Measurements from ENCODE around the gene CSH1. TPM values are rescaled to one million over a fixed set of nuclear protein-coding genes. Genes with fewer than 3 reads are reported as not detected.

Gene CSH1
- total and polyA plus RNA-seq, 2 experiments from 2014 or later, result 0.68 TPM; not detected in 1

DNA sequence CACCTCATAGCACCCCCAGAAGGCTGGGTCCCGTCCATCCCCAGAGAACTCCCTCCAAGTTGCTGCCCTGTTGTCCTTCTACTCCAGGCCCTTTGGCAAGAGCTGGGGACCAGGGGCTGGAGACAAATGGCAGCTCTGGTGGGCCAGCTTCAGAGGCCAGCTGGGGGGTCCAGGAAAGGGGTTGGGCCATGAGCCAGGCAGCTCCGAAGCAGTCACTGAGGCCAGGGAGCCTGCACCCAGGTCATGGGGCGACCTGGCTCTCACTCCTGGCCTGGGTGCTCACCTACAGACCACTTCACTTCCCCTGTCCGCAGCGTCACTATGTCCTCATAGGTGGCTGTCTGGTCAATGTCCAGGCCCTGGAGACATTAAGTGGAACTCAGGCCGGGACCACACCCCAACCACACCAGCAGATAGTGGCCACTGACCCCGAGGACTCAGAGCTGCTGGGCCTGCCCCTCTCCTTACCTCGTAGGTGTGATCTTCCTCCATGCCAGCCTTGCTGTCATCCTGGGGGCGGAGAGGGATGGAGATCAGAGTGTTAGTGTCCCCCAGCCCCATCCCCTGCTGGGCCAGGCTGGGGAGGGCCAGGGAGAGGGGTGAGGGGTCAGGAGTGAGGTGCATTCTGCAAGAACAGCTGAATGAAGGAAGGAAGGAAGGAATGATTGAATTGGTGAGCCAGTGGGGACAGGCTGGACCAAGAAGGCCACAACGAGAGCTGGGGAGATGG lies 32.8 kb upstream of the CSH1 start:
- H3K79me2 ChIP-seq (replicated peaks; ENCODE audit: insufficient read depth), result no peaks in the 10 kb centered on the region
- DNase-seq (ENCODE audit: low spot score) (no peak), ATAC-seq (no peak)
- Mint-ChIP-seq H3K4me1 (peaks cover 13% of the 10 kb centered on the region), H3K27ac (no peak overlapping the region), H3K36me3 (ENCODE audit: low read depth) (no peaks in the 10 kb centered on the region), H3K27me3 (ENCODE audit: insufficient read depth, low read depth, poor library complexity) (peaks cover 7% of the 10 kb centered on the region), H3K4me3 (no peak overlapping the region), H3K9me3 (no peaks in the 10 kb centered on the region)
- no peaks in the 10 kb centered on the region for H3K36me3 ChIP-seq (ENCODE audit: insufficient read depth)
- H3K27ac ChIP-seq (ENCODE audit: low read depth), result no peak overlapping the region
- H4K20me1 ChIP-seq (replicated peaks; ENCODE audit: insufficient read depth), result no peaks in the 10 kb centered on the region
- no peaks in the 10 kb centered on the region for H3K9me2 ChIP-seq (ENCODE audit: insufficient read depth)
- no peak overlapping the region for H3K4me3 ChIP-seq
- H2AFZ ChIP-seq, result no peak overlapping the region
- peaks cover 14% of the 10 kb centered on the region; the same call in 1 of the 2 replicates for H3K4me1 ChIP-seq (ENCODE audit: insufficient read depth)
- H3K4me2 ChIP-seq, result no peak overlapping the region
- no peaks in the 10 kb centered on the region for H3F3A ChIP-seq (replicated peaks; ENCODE audit: low read depth)
- H3K27me3 ChIP-seq (ENCODE audit: insufficient read depth), result no peaks in the 10 kb centered on the region
- no peak for TF ChIP-seq EZH2phosphoT487 (IDR thresholded peaks at IDR 0.05; ENCODE audit: unreplicated experiment)
- no peak for TF ChIP-seq ZNF114 (CRISPR knock-in tag; IDR thresholded peaks at IDR 0.05)
- TF ChIP-seq REST (IDR thresholded peaks at IDR 0.05; ENCODE audit: unreplicated experiment), result no peak
- TF ChIP-seq, protein P1, sequence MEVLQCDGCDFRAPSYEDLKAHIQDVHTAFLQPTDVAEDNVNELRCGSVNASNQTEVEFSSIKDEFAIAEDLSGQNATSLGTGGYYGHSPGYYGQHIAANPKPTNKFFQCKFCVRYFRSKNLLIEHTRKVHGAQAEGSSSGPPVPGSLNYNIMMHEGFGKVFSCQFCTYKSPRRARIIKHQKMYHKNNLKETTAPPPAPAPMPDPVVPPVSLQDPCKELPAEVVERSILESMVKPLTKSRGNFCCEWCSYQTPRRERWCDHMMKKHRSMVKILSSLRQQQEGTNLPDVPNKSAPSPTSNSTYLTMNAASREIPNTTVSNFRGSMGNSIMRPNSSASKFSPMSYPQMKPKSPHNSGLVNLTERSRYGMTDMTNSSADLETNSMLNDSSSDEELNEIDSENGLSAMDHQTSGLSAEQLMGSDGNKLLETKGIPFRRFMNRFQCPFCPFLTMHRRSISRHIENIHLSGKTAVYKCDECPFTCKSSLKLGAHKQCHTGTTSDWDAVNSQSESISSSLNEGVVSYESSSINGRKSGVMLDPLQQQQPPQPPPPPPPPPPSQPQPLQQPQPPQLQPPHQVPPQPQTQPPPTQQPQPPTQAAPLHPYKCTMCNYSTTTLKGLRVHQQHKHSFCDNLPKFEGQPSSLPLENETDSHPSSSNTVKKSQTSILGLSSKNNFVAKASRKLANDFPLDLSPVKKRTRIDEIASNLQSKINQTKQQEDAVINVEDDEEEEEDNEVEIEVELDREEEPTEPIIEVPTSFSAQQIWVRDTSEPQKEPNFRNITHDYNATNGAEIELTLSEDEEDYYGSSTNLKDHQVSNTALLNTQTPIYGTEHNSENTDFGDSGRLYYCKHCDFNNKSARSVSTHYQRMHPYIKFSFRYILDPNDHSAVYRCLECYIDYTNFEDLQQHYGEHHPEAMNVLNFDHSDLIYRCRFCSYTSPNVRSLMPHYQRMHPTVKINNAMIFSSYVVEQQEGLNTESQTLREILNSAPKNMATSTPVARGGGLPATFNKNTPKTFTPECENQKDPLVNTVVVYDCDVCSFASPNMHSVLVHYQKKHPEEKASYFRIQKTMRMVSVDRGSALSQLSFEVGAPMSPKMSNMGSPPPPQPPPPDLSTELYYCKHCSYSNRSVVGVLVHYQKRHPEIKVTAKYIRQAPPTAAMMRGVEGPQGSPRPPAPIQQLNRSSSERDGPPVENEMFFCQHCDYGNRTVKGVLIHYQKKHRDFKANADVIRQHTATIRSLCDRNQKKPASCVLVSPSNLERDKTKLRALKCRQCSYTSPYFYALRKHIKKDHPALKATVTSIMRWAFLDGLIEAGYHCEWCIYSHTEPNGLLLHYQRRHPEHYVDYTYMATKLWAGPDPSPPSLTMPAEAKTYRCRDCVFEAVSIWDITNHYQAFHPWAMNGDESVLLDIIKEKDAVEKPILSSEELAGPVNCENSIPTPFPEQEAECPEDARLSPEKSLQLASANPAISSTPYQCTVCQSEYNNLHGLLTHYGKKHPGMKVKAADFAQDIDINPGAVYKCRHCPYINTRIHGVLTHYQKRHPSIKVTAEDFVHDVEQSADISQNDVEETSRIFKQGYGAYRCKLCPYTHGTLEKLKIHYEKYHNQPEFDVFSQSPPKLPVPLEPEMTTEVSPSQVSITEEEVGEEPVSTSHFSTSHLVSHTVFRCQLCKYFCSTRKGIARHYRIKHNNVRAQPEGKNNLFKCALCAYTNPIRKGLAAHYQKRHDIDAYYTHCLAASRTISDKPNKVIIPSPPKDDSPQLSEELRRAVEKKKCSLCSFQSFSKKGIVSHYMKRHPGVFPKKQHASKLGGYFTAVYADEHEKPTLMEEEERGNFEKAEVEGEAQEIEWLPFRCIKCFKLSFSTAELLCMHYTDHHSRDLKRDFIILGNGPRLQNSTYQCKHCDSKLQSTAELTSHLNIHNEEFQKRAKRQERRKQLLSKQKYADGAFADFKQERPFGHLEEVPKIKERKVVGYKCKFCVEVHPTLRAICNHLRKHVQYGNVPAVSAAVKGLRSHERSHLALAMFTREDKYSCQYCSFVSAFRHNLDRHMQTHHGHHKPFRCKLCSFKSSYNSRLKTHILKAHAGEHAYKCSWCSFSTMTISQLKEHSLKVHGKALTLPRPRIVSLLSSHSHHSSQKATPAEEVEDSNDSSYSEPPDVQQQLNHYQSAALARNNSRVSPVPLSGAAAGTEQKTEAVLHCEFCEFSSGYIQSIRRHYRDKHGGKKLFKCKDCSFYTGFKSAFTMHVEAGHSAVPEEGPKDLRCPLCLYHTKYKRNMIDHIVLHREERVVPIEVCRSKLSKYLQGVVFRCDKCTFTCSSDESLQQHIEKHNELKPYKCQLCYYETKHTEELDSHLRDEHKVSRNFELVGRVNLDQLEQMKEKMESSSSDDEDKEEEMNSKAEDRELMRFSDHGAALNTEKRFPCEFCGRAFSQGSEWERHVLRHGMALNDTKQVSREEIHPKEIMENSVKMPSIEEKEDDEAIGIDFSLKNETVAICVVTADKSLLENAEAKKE (CRISPR knock-in tag; IDR thresholded peaks at IDR 0.05), result no peak
- TF ChIP-seq CTCF (conservative IDR thresholded peaks at IDR 0.05; ENCODE audit: low read depth in 2 of 2), result no peak
- no peak for TF ChIP-seq JUNB (IDR thresholded peaks at IDR 0.05; ENCODE audit: unreplicated experiment)
- TF ChIP-seq STAT1 (IDR thresholded peaks at IDR 0.05; ENCODE audit: unreplicated experiment), result no peak
- no peak for TF ChIP-seq ZNF331 (CRISPR knock-in tag; IDR thresholded peaks at IDR 0.05; ENCODE audit: low read depth)
- no peak for TF ChIP-seq EZH2 (IDR thresholded peaks at IDR 0.05; ENCODE audit: low read depth, unreplicated experiment)
- no peak for TF ChIP-seq NANOG (IDR thresholded peaks at IDR 0.05; ENCODE audit: borderline replicate concordance)
- TF ChIP-seq CREB1 (CRISPR knock-in tag; IDR thresholded peaks at IDR 0.05; ENCODE audit: low read depth), result no peak
- TF ChIP-seq ETS1 (IDR thresholded peaks at IDR 0.05), result no peak
- no peak for TF ChIP-seq POLR2AphosphoS5 (IDR thresholded peaks at IDR 0.05; ENCODE audit: low read depth)

Measured in GM23338 (cell line).